ENCODE data around the gene ZNF335.
A peak's percentile ranks its signal among the peaks of the same experiment; 100 is the strongest.

Gene ZNF335

DNA sequence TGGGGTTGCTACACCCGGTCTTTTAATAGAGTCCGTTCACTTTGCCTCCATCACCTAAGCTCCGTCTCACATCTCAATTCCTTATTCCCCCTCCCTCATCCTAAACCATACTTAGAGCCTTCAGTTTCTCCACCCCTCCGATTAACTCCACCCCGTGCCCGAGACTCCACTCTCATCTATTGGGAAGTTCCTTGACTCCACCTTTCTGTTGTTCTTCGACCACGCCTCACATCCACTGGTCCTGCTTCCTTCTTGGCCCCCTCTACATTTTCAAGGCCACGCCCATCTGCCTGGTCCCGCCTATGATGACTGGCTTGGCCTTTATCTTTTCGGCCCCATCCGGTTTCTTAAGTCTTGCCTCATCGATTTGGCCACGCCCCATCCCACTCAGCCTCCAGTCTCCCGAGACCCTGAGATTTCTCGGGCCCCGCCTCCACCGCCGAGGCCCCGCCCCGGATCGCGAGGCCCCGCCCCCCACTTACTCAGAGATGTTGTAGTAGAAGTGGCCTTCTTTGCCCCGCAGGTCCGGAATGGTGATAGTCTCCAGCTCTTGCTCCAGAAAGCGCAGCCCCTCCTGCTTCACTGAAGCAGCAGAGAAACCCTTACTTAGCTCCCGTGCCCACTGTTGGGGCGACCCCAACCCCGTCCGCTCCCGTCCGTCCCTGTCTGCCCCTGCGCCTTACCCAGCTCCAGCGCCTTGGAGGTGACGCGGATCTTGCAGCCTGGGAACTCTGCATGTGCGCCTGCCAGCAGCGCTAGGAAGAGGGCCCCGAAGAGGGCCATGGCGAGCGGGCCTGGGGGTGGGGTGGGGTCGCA, 61.1 kb downstream of the ZNF335 start:
- H3K79me1 ChIP-seq (replicated peaks; ENCODE audit: low read length, poor library complexity, severe bottlenecking): peaks cover 11% of the 10 kb centered on the region
- H2BK12ac ChIP-seq (ENCODE audit: low read length in 2 of 2): no peak overlapping the region
- H3K27me3 ChIP-seq (ENCODE audit: control insufficient read depth in 1 of 2, insufficient read depth in 1 of 2, low read length in 2 of 2): no peaks in the 10 kb centered on the region
- no peak overlapping the region for H2AFZ ChIP-seq (ENCODE audit: low read depth, low read length)
- peak overlapping the region; percentile 87 for H4K8ac ChIP-seq (ENCODE audit: low read length)
- no peak overlapping the region for H2AK5ac ChIP-seq (ENCODE audit: low read length, severe bottlenecking)
- no peak overlapping the region for H2BK120ac ChIP-seq (ENCODE audit: low read depth, low read length)
- peaks cover 19% of the 10 kb centered on the region for H3K4me1 ChIP-seq (ENCODE audit: control insufficient read depth, insufficient read depth, low read depth, low read length)
- H3K9ac ChIP-seq (ENCODE audit: low read length): peak overlapping the region; percentile 81
- H3K14ac ChIP-seq (ENCODE audit: low read length in 2 of 2): peak overlapping the region in 1 of 2 experiments; percentile 90
- peak overlapping the region; percentile 33 to 68 for H3K4ac ChIP-seq (ENCODE audit: low read depth in 1 of 2, low read length in 2 of 2)
- H2BK15ac ChIP-seq (ENCODE audit: low read depth, poor library complexity, severe bottlenecking): peak overlapping the region; percentile 61
- H3K27ac ChIP-seq (ENCODE audit: low read length, poor library complexity, severe bottlenecking): peak overlapping the region; percentile 78
- H3K36me3 ChIP-seq (ENCODE audit: control insufficient read depth in 1 of 2, insufficient read depth in 2 of 2, low read depth in 1 of 2, low read length in 2 of 2): peaks cover 23 to 24% of the 10 kb centered on the region in 2 experiments
- no peak overlapping the region for H3K23ac ChIP-seq (ENCODE audit: low read length in 2 of 2)
- peak overlapping the region; percentile 88 for H3K4me2 ChIP-seq (ENCODE audit: low read length, poor library complexity, severe bottlenecking)
- H3K4me3 ChIP-seq (ENCODE audit: insufficient read depth in 1 of 2, low read depth in 1 of 2, low read length in 2 of 2): peak overlapping the region; percentile 72 to 75
- peak; percentile 99 for DNase-seq
- 7% methylated on average over 40 of the region's 43 CpGs for WGBS
- H3K9me3 ChIP-seq (ENCODE audit: control insufficient read depth, low read length): no peaks in the 10 kb centered on the region
- no peak overlapping the region for H2BK5ac ChIP-seq (ENCODE audit: low read depth, low read length, poor library complexity, severe bottlenecking)
- peak overlapping the region; percentile 63 for H4K91ac ChIP-seq (ENCODE audit: low read length)
- peak overlapping the region; percentile 92 to 99 for H3K18ac ChIP-seq (ENCODE audit: low read depth in 1 of 2, low read length in 2 of 2)

DNA sequence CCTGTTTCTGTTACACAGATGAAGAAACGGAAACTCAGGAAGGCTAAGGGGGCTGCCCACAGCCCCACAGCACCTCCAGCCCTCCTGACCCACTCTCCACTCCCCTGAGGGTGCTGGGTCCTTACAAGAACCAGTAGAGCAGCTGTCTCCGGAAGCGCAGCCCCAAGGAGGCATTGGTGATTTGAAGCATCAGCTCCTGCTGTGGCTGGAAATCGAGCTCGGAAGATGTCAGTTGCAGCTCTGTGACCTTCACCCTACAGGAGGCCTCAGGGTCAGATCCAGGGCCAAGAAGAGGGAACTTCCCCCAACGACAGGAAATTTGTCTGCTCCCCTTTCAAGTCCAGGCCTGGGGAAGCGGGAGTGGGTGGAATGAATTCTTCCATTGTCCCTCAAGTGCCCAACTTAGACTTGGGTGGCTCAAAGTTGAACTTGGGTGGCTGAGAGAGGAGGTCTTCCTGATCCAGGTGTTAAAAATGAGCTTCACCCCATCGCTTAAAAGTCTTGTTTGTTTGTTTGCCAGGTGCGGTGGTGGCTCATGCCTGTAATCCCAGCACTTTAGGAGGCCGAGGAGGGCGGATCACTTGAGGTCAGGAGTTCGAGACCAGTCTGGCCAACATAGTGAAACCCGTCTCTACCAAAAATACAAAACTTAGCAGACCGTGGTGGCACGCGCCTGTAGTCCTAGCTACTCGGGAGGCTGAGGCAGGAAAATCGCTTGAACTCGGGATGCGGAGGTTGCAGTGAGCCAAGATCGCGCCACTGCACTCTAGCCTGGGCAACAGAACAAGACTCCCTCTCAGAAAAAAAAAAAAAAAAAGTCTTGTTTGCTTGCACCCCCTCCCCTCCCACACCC, 62.0 kb downstream of the ZNF335 start:
- no peak overlapping the region for H2AK5ac ChIP-seq (ENCODE audit: low read length, severe bottlenecking)
- no peak overlapping the region for H3K18ac ChIP-seq (ENCODE audit: low read depth in 1 of 2, low read length in 2 of 2)
- peak overlapping the region; percentile 61 for H2BK15ac ChIP-seq (ENCODE audit: low read depth, poor library complexity, severe bottlenecking)
- peak overlapping the region in 1 of 2 experiments; percentile 56 for H3K4me3 ChIP-seq (ENCODE audit: insufficient read depth in 1 of 2, low read depth in 1 of 2, low read length in 2 of 2)
- H2BK12ac ChIP-seq (ENCODE audit: low read length in 2 of 2): no peak overlapping the region
- no peak overlapping the region for H3K14ac ChIP-seq (ENCODE audit: low read length in 2 of 2)
- H4K91ac ChIP-seq (ENCODE audit: low read length): no peak overlapping the region
- H3K36me3 ChIP-seq (ENCODE audit: control insufficient read depth in 1 of 2, insufficient read depth in 2 of 2, low read depth in 1 of 2, low read length in 2 of 2): peaks cover 29 to 30% of the 10 kb centered on the region in 2 experiments
- DNase-seq: no peak
- peaks cover 20% of the 10 kb centered on the region for H3K4me1 ChIP-seq (ENCODE audit: control insufficient read depth, insufficient read depth, low read depth, low read length)
- no peak overlapping the region for H2AFZ ChIP-seq (ENCODE audit: low read depth, low read length)
- H2BK5ac ChIP-seq (ENCODE audit: low read depth, low read length, poor library complexity, severe bottlenecking): no peak overlapping the region
- WGBS: 92% methylated on average over 21 of the region's 22 CpGs
- no peak overlapping the region for H3K9ac ChIP-seq (ENCODE audit: low read length)
- peaks cover 11% of the 10 kb centered on the region for H3K79me1 ChIP-seq (replicated peaks; ENCODE audit: low read length, poor library complexity, severe bottlenecking)
- no peak overlapping the region for H4K8ac ChIP-seq (ENCODE audit: low read length)
- H3K27me3 ChIP-seq (ENCODE audit: control insufficient read depth in 1 of 2, insufficient read depth in 1 of 2, low read length in 2 of 2): no peaks in the 10 kb centered on the region
- no peak overlapping the region for H3K4ac ChIP-seq (ENCODE audit: low read depth in 1 of 2, low read length in 2 of 2)
- H3K4me2 ChIP-seq (ENCODE audit: low read length, poor library complexity, severe bottlenecking): no peak overlapping the region
- H2BK120ac ChIP-seq (ENCODE audit: low read depth, low read length): no peak overlapping the region
- H3K9me3 ChIP-seq (ENCODE audit: control insufficient read depth, low read length): no peaks in the 10 kb centered on the region
- no peak overlapping the region for H3K27ac ChIP-seq (ENCODE audit: low read length, poor library complexity, severe bottlenecking)
- H3K23ac ChIP-seq (ENCODE audit: low read length in 2 of 2): no peak overlapping the region

DNA sequence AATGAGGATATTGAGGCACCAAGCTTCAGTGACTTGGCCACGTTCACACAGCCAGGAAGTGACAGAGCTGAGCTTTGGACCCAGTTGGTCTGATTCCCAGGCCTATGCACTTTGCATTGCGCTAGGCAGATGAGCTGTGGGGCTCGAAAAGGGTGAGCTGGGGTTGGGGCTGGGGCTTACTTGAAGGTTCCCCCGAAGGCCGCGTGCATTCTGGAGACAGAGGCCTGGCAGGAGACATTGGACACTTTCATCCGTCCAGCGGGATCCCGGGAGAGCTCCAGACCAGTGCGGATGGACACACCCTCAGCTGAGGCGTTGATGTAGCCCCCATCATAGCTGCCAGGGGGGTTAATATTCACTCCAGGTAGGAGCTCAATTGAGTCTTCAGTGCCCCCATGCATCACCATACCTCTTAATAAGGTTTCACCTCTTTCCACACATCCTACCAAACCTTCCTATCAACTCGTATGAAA, 62.6 kb downstream of the ZNF335 start:
- Histone ChIP-seq H3K23ac (ENCODE audit: low read length in 2 of 2) (no peak overlapping the region), H4K91ac (ENCODE audit: low read length) (no peak overlapping the region), H3K4me2 (ENCODE audit: low read length, poor library complexity, severe bottlenecking) (no peak overlapping the region), H3K4ac (ENCODE audit: low read depth in 1 of 2, low read length in 2 of 2) (no peak overlapping the region), H3K36me3 (ENCODE audit: control insufficient read depth in 1 of 2, insufficient read depth in 2 of 2, low read depth in 1 of 2, low read length in 2 of 2) (peaks cover 35 to 37% of the 10 kb centered on the region in 2 experiments), H3K4me1 (ENCODE audit: control insufficient read depth, insufficient read depth, low read depth, low read length) (peaks cover 27% of the 10 kb centered on the region), H2BK12ac (ENCODE audit: low read length in 2 of 2) (peak overlapping the region in 1 of 2 experiments; percentile 11), H4K8ac (ENCODE audit: low read length) (no peak overlapping the region), H2AK5ac (ENCODE audit: low read length, severe bottlenecking) (no peak overlapping the region), H3K27ac (ENCODE audit: low read length, poor library complexity, severe bottlenecking) (no peak overlapping the region), H3K4me3 (ENCODE audit: insufficient read depth in 1 of 2, low read depth in 1 of 2, low read length in 2 of 2) (no peak overlapping the region), H3K14ac (ENCODE audit: low read length in 2 of 2) (no peak overlapping the region), H3K27me3 (ENCODE audit: control insufficient read depth in 1 of 2, insufficient read depth in 1 of 2, low read length in 2 of 2) (no peaks in the 10 kb centered on the region), H2BK15ac (ENCODE audit: low read depth, poor library complexity, severe bottlenecking) (no peak overlapping the region), H3K9ac (ENCODE audit: low read length) (no peak overlapping the region), H3K79me1 (replicated peaks; ENCODE audit: low read length, poor library complexity, severe bottlenecking) (peaks cover 11% of the 10 kb centered on the region), H2BK5ac (ENCODE audit: low read depth, low read length, poor library complexity, severe bottlenecking) (no peak overlapping the region), H2AFZ (ENCODE audit: low read depth, low read length) (no peak overlapping the region), H2BK120ac (ENCODE audit: low read depth, low read length) (no peak overlapping the region), H3K9me3 (ENCODE audit: control insufficient read depth, low read length) (no peaks in the 10 kb centered on the region), H3K18ac (ENCODE audit: low read depth in 1 of 2, low read length in 2 of 2) (no peak overlapping the region)
- DNase-seq: no peak
- 98% methylated on average over 12 of the region's 12 CpGs for WGBS

DNA sequence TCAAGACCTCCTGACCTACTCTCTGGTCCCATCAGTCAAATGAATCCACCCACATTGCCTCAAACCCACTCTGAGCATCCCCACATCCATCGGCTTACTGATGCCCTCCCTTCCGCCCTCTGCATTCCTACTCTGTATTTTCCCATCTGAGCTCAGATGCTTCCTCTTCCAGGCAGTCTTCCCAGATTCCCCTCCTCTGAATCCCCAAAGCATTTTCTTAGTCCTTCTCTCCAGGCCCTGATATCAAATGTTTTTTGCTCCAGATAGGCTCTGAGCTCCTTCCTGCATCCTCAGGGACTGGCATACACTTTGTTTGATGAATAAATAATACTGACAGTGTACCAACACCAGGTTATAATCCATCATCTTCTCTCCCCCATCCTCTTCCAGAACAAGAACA, 63.9 kb downstream of the ZNF335 start:
- Histone ChIP-seq H3K18ac (ENCODE audit: low read depth in 1 of 2, low read length in 2 of 2) (no peak overlapping the region), H3K4me1 (ENCODE audit: control insufficient read depth, insufficient read depth, low read depth, low read length) (peaks cover 27% of the 10 kb centered on the region), H3K36me3 (ENCODE audit: control insufficient read depth in 1 of 2, insufficient read depth in 2 of 2, low read depth in 1 of 2, low read length in 2 of 2) (peaks cover 39 to 43% of the 10 kb centered on the region in 2 experiments), H3K23ac (ENCODE audit: low read length in 2 of 2) (no peak overlapping the region), H3K14ac (ENCODE audit: low read length in 2 of 2) (no peak overlapping the region), H3K4me2 (ENCODE audit: low read length, poor library complexity, severe bottlenecking) (no peak overlapping the region), H3K79me1 (replicated peaks; ENCODE audit: low read length, poor library complexity, severe bottlenecking) (peaks cover 11% of the 10 kb centered on the region), H2BK120ac (ENCODE audit: low read depth, low read length) (no peak overlapping the region), H2AFZ (ENCODE audit: low read depth, low read length) (no peak overlapping the region), H3K9ac (ENCODE audit: low read length) (no peak overlapping the region), H3K9me3 (ENCODE audit: control insufficient read depth, low read length) (no peaks in the 10 kb centered on the region), H3K4ac (ENCODE audit: low read depth in 1 of 2, low read length in 2 of 2) (no peak overlapping the region), H4K91ac (ENCODE audit: low read length) (no peak overlapping the region), H2BK12ac (ENCODE audit: low read length in 2 of 2) (no peak overlapping the region), H4K8ac (ENCODE audit: low read length) (no peak overlapping the region), H2AK5ac (ENCODE audit: low read length, severe bottlenecking) (no peak overlapping the region), H3K4me3 (ENCODE audit: insufficient read depth in 1 of 2, low read depth in 1 of 2, low read length in 2 of 2) (no peak overlapping the region), H2BK5ac (ENCODE audit: low read depth, low read length, poor library complexity, severe bottlenecking) (no peak overlapping the region), H3K27ac (ENCODE audit: low read length, poor library complexity, severe bottlenecking) (no peak overlapping the region), H3K27me3 (ENCODE audit: control insufficient read depth in 1 of 2, insufficient read depth in 1 of 2, low read length in 2 of 2) (no peaks in the 10 kb centered on the region), H2BK15ac (ENCODE audit: low read depth, poor library complexity, severe bottlenecking) (no peak overlapping the region)
- WGBS: 96% methylated on average over 2 of the region's 2 CpGs
- DNase-seq: no peak
